ENCODE results near the gene MARCHF10. TPM values are rescaled to one million over a fixed set of nuclear protein-coding genes. Genes with fewer than 3 reads are reported as not detected.

The MARCHF10 gene
- total RNA-seq, 2 experiments from 2014 or later = not detected

DNA sequence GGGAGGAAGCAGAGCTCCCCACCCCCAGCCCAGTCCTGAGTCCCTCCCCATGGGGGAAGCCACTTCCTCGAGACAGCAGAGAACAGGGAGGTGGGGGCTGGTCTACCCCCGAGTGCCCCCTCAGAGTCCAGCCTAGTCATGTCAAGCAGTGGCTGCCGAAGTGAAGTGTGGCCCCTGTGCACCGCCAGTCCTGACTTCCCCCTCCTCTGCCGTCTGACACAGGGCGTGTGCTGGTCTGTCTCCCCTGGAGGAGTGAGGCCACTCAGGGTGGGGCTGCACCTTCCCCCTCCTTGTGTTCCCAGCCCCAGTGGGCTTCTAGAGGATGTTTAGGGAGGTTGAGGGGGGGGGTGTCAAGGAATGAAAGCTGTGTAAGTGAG lies 133.8 kb downstream of the MARCHF10 start:
- ATAC-seq (no peak), DNase-seq (no peak)
- H3K27ac Mint-ChIP-seq = no peak overlapping the region
- ChIA-PET POLR2A (interaction anchor here (0.6 kb wide), 1 partner anchor 271 kb away, joined by 3 read pairs; no protein-coding TSS in a partner anchor), CTCF (interaction anchor here (1.8 to 4.2 kb wide), 2 partner anchors 13 to 732 kb away, joined by 4 to 27 read pairs; no protein-coding TSS in a partner anchor)
- no peaks in the 10 kb centered on the region for H3K27me3 Mint-ChIP-seq
- no peak overlapping the region for H3K4me3 Mint-ChIP-seq
- no peaks in the 10 kb centered on the region for H3K4me1 Mint-ChIP-seq (ENCODE audit: low read depth)
- H3K36me3 Mint-ChIP-seq (ENCODE audit: low read depth) = no peaks in the 10 kb centered on the region
- H3K9me3 Mint-ChIP-seq = no peaks in the 10 kb centered on the region
- TF ChIP-seq, protein P1, sequence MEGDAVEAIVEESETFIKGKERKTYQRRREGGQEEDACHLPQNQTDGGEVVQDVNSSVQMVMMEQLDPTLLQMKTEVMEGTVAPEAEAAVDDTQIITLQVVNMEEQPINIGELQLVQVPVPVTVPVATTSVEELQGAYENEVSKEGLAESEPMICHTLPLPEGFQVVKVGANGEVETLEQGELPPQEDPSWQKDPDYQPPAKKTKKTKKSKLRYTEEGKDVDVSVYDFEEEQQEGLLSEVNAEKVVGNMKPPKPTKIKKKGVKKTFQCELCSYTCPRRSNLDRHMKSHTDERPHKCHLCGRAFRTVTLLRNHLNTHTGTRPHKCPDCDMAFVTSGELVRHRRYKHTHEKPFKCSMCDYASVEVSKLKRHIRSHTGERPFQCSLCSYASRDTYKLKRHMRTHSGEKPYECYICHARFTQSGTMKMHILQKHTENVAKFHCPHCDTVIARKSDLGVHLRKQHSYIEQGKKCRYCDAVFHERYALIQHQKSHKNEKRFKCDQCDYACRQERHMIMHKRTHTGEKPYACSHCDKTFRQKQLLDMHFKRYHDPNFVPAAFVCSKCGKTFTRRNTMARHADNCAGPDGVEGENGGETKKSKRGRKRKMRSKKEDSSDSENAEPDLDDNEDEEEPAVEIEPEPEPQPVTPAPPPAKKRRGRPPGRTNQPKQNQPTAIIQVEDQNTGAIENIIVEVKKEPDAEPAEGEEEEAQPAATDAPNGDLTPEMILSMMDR (IDR thresholded peaks at IDR 0.05) = no peak
- intact Hi-C loops (cut with micrococcal nuclease) = no loop called here

DNA sequence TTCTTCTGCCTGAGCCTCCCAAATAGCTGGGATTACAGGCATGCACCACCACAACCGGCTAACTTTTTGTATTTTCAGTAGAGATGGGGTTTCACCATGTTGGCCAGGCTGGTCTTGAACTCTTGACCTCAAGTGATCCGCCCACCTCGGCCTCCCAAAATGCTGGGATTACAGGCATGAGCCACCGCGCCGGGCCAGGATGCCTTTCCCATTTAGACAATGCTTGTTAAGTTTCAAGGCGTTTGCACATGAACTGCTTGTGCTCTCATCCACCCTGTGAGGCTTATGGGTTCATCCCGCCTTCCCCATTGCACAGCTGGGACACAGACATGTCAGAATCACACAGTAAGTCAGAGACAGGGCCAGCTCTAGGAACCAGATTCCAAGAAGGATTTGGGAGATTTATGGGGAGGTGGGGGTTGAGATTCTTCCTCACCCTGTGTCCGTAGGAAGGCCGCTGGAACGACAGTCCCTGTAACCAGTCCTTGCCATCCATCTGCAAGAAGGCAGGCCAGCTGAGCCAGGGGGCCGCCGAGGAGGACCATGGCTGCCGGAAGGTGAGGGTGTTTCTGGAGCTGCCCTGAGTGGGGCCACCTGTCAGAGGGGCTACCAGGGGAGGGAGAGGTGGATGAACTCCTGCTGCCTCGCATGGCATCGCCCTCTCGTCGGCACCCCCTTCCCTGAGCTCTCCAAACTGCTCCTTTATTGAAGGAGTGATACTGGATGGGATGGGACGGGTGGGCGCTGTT lies 134.3 kb downstream of the MARCHF10 start:
- Mint-ChIP-seq H3K27ac (no peak overlapping the region), H3K4me1 (ENCODE audit: low read depth) (peaks cover 1% of the 10 kb centered on the region), H3K4me3 (no peak overlapping the region), H3K9me3 (no peaks in the 10 kb centered on the region), H3K27me3 (no peaks in the 10 kb centered on the region), H3K36me3 (ENCODE audit: low read depth) (no peaks in the 10 kb centered on the region)
- intact Hi-C loops (cut with micrococcal nuclease) = no loop called here
- no peak for DNase-seq
- no peak for ATAC-seq
- TF ChIP-seq, protein P1 (IDR thresholded peaks at IDR 0.05) = no peak
- CTCF ChIA-PET = interaction anchor here (1.1 to 4.2 kb wide), 6 partner anchors 12 to 733 kb away, joined by 3 to 27 read pairs (median 4); no protein-coding TSS in a partner anchor
- POLR2A ChIA-PET = interaction anchor here (0.6 kb wide), 1 partner anchor 271 kb away, joined by 3 read pairs; no protein-coding TSS in a partner anchor

DNA sequence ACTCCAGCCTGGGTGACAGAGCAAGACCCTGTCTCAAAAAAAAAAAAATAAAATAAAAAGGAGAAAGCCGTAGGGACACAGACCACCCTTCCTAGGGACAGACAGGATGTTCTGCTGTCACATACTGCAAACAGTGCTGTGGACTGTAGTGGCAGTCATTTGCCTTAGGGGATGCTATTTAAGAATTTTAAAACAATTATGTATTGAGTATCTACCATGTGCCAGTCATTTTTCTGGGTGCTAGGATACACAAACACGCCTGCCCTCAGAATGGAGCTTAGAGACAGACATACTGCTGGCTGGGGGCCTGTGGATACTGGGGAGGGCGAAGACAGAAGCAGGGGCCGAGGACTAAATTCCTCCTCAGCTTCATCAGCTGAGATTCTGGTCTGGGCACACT lies 135.2 kb downstream of the MARCHF10 start:
- H3K9me3 Mint-ChIP-seq = no peaks in the 10 kb centered on the region
- CTCF ChIA-PET = interaction anchor here (0.9 to 4.2 kb wide), 8 partner anchors 13 to 734 kb away, joined by 3 to 27 read pairs (median 4); no protein-coding TSS in a partner anchor
- TF ChIP-seq, protein P1 (IDR thresholded peaks at IDR 0.05) = no peak
- no peaks in the 10 kb centered on the region for H3K27me3 Mint-ChIP-seq
- no peak for ATAC-seq
- intact Hi-C loops (cut with micrococcal nuclease) = no loop called here
- POLR2A ChIA-PET = no interaction called here
- H3K27ac Mint-ChIP-seq = no peak overlapping the region
- DNase-seq = no peak
- no peak overlapping the region for H3K4me3 Mint-ChIP-seq
- peaks cover 6% of the 10 kb centered on the region for H3K4me1 Mint-ChIP-seq (ENCODE audit: low read depth)
- no peaks in the 10 kb centered on the region for H3K36me3 Mint-ChIP-seq (ENCODE audit: low read depth)

DNA sequence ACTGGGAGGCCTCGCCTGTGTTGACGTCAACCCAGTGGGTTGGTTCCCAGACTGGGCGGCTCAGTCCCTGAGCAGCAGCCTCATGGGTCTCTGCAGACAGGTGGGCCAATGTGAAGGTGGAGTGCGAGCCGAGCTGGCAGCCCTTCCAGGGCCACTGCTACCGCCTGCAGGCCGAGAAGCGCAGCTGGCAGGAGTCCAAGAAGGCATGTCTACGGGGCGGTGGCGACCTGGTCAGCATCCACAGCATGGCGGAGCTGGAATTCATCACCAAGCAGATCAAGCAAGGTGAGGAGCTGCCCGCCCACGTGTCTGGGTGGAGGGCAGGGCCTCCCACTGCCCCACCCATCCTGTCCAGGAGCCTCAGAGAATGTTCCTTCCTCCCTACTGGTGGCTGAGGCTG lies 136.6 kb downstream of the MARCHF10 start:
- Mint-ChIP-seq H3K9me3 (no peaks in the 10 kb centered on the region), H3K4me3 (no peak overlapping the region), H3K36me3 (ENCODE audit: low read depth) (no peaks in the 10 kb centered on the region), H3K4me1 (ENCODE audit: low read depth) (peaks cover 9% of the 10 kb centered on the region), H3K27me3 (no peaks in the 10 kb centered on the region), H3K27ac (no peak overlapping the region)
- POLR2A ChIA-PET = no interaction called here
- intact Hi-C loops (cut with micrococcal nuclease) = no loop called here
- TF ChIP-seq, protein P1 (IDR thresholded peaks at IDR 0.05) = no peak
- DNase-seq (no peak), ATAC-seq (no peak)
- CTCF ChIA-PET = interaction anchor here (0.5 to 4.2 kb wide), 5 partner anchors 14 to 735 kb away, joined by 3 to 27 read pairs (median 3); no protein-coding TSS in a partner anchor

DNA sequence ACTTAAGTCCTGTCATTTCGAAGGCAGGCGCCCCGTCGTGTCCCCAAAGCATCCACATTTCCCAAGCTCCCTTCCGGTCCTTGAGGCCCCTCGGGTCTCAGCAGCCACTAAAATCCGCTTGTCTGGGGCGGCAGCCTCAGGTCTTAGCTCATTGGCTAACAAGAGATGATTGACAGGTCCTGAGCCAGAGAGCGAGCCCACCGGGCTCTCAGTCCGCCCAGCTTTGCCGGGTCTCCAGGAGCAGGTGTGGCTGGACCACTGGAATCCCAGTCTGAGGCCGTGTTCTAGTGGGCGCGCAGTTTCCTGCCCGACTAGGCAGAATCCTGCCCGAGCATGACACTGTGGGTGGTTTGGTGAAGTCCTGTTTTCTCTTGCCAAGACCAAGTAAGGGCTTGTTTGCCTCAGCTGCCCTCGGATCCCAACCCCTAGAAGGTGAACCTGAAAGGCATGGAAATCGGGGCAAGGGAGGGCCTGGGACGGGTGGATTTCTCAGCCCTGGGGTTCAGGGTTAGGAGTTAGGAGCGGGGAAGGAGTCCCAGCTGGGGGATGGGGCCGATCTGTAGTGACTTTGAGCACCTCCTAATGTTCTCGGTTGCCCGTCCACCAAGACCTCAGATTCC lies 137.8 kb downstream of the MARCHF10 start:
- H3K4me3 Mint-ChIP-seq = no peak overlapping the region
- CTCF ChIA-PET = interaction anchor here (2.1 kb wide), 1 partner anchor 29 kb away, joined by 4 read pairs; no protein-coding TSS in a partner anchor
- ATAC-seq (no peak), DNase-seq (no peak)
- TF ChIP-seq, protein P1 (IDR thresholded peaks at IDR 0.05) = no peak
- peaks cover 9% of the 10 kb centered on the region for H3K4me1 Mint-ChIP-seq (ENCODE audit: low read depth)
- H3K27me3 Mint-ChIP-seq = no peaks in the 10 kb centered on the region
- H3K9me3 Mint-ChIP-seq = no peaks in the 10 kb centered on the region
- intact Hi-C loops (cut with micrococcal nuclease) = no loop called here
- no peak overlapping the region for H3K27ac Mint-ChIP-seq
- POLR2A ChIA-PET = no interaction called here
- no peaks in the 10 kb centered on the region for H3K36me3 Mint-ChIP-seq (ENCODE audit: low read depth)

Measured in activated CD8-positive, alpha-beta T cell treated with anti-CD3 and anti-CD28 coated beads for 36 hours (primary cell).